GM18511 (cell line): ENCODE results near the gene CLCA1.

Experiments
- ATAC-seq: cut with Tn5 transposase; IDR thresholded peaks from one replicate; pipeline ENCODE4 v1.9.1; 2021; ENCODE audit warnings: mild to moderate bottlenecking, moderate library complexity; ENCODE audit not compliant: unreplicated experiment

CLCA1 gene

DNA sequence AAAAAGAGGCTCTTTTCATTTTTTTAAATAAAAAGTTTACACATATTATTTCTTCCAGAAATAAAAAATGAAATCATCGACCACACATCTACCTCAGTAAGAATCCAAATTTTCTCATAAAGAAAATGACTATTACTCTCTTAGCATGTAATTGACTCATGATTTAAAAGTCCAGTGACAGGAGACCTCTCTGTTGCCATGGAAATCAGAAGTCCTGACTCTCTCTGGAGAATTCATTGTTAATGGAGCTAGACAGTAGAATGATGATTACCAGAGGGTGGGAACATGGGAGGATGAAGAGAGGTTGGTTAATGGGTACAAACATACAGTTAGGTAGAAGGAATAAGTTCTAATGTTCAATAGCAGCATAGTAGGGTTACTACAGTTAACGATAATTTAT lies 73.1 kb downstream of the CLCA1 start:
- no peak for ATAC-seq

DNA sequence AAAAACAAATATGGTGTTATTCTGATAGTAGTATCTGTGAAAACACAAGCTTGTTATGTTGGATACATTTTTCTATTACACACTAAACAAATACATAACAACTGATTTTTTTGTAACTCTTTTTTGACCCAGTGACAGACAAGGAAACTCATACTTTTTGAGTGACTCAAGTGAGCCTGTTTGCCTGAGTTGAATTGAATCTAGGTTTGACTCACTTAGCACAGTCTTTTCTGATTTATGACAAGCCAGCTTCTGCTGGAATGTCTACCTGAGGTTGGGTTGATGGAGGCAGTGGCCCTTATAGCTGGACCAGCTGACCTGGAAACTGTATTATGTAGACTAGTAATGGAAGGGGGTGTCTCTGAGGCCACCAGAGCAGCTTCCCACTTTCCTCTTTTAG lies 73.9 kb downstream of the CLCA1 start:
- ATAC-seq = no peak

DNA sequence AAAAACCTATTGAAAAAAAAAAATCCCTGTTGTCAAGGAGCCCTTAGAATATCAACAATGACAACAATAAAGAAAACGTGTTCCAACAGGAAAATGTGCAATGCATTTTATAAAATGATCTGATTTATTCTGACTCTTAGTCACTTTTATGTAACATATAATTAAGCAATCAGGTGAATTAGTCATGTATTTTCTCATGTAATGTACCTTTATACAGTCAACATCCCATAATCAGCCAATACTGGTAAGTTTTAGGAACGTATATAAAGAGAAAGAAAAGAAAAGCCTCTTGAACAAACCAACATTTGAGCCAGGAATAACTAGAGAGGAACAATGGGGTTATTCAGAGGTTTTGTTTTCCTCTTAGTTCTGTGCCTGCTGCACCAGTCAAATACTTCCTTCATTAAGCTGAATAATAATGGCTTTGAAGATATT lies 78.1 kb downstream of the CLCA1 start, which contains the start of gene CLCA4:
CLCA4 (plus strand) TSS at position 292 of the 435 bp plus-strand sequence; CDS start at position 334, 42 bp downstream.
- no peak for ATAC-seq

DNA sequence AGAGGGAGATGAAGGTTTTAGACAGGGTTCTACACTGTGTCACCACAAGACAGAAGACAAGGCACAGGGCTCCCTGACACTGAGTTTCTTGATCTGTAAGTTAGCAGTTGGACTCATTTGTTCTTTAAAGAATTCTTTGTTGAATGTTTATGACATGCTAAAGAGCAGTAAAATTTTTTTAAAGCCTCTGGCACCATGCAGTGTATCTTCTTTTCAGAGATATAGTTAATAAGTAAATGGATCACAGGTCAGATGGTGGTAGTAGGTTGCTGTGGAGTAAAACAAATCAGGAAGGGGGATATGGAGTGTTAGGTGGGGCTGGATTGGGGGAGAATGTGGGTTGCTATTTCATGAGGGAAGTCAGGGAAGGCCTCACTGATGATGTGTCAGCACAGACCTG lies 80.1 kb downstream of the CLCA1 start:
- ATAC-seq = no peak
